Omental fat pad (tissue), 4 donors: Measurements from ENCODE around the gene PTPRC. TPM values are rescaled to one million over a fixed set of nuclear protein-coding genes. Genes with fewer than 3 reads are reported as not detected.

ENCODE experiments used
- ATAC-seq: fragments of 150-250 bp; one replicate; pipeline ENCODE4 v1.9.1; 2016; ENCODE audit warnings: mild to moderate bottlenecking, moderate library complexity; ENCODE audit not compliant: low FRiP score
- DNase-seq: peaks from one replicate; pipeline ENCODE4 v3.0.0-alpha.2; 2019; ENCODE audit warnings: low spot score
- total RNA-seq, 4 donors: library from RNA; depleted of rRNA; stranded (reverse); fragments of >200 nt; gene quantifications; one replicate each; pipeline ENCODE4 v1.1.0, GENCODE V29; 2016
- TF ChIP-seq, protein P1 (sequence below), 3 donors: fragments of 450-650 bp; IDR thresholded peaks; one replicate each; pipeline ENCODE4 v1.5.1; 2016 to 2017; ENCODE audit warnings: antibody characterized with exemption in 3 of 3, mild to moderate bottlenecking in 3 of 3, moderate library complexity in 2 of 3

PTPRC gene
- total RNA-seq, 4 donors from 2014 or later, result 36.5 to 127 (median 67.1) TPM

DNA sequence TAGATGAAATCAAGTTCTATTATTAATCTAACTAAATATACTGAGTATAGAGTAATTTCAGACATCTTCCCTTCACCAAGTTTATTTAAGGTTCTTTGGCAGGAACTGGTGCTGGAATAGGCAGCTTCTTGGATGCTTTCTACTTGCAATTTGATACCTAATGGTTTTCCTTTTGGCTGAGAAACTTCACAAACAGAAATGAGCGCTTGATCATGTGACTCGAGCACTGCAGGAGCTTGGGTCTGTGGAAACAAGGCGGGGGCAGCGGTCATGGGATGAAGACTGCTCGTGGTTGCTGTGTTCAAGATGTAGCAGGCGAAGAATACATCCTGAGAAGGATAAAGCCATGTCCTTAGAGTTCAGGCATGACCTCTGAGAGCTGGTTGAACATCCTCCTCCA lies 136.8 kb downstream of the PTPRC start:
- DNase-seq (no peak), ATAC-seq (no peak)
- TF ChIP-seq, protein P1, sequence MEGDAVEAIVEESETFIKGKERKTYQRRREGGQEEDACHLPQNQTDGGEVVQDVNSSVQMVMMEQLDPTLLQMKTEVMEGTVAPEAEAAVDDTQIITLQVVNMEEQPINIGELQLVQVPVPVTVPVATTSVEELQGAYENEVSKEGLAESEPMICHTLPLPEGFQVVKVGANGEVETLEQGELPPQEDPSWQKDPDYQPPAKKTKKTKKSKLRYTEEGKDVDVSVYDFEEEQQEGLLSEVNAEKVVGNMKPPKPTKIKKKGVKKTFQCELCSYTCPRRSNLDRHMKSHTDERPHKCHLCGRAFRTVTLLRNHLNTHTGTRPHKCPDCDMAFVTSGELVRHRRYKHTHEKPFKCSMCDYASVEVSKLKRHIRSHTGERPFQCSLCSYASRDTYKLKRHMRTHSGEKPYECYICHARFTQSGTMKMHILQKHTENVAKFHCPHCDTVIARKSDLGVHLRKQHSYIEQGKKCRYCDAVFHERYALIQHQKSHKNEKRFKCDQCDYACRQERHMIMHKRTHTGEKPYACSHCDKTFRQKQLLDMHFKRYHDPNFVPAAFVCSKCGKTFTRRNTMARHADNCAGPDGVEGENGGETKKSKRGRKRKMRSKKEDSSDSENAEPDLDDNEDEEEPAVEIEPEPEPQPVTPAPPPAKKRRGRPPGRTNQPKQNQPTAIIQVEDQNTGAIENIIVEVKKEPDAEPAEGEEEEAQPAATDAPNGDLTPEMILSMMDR (IDR thresholded peaks at IDR 0.05), result no peak

- ATAC-seq (peak; percentile 46), DNase-seq (no peak)
- TF ChIP-seq, protein P1 (IDR thresholded peaks at IDR 0.05), result no peak
Observed at GRCh38 chr1:198776602-198777029, 137.8 kb downstream of the PTPRC start.

DNA sequence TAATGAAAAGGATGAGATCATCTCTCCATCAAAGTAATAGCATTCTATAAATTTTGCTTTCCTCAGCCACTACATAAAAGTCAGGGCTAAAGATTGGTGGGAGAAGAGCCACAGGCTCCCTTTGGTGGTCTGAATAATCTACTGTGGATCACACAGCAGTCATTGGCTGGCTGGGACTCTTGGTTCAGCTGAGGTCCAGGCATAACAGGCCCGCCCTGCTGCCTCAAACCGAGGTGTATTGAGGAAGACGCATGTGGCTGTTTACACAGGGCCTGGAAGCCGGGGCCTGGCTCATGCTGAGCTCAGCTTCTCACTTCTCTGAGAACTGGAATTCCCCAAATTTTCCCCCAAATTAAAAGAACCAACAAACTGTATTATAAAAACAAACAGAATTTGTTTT lies 139.2 kb downstream of the PTPRC start:
- no peak for ATAC-seq
- TF ChIP-seq, protein P1 (IDR thresholded peaks at IDR 0.05), result no peak
- no peak for DNase-seq

- no peak for DNase-seq
- TF ChIP-seq, protein P1 (IDR thresholded peaks at IDR 0.05), result no peak
Observed at GRCh38 chr1:198780376-198780775, 141.5 kb downstream of the PTPRC start.

DNA sequence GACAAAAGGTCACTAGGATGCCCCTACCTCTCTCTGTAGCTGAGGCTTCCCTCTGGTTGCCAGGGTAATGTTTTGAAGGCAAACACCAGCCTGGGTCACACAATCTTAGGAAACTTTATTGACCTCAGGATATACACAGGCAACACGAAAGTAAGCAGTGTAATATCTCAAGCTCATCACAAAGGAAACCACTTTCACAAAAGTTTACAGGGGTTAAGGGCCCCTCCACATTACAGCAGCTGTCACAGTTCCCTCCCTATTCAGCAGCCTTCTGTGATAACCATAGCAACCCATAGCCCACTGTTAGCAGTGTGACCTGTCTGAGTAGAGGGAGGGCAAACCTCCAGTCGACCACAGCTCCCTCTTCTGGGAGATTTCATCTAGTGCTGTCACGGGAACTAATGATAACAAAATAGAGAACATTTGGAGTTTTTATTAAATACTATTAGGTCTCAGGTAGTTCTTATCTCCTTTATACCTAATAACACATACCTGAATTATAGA lies 149.8 kb downstream of the PTPRC start:
- TF ChIP-seq, protein P1 (IDR thresholded peaks at IDR 0.05), result no peak
- ATAC-seq, result no peak
- no peak for DNase-seq

More at GRCh38 chr1:198780376-198780775, 141.5 kb downstream of the PTPRC start:
- ATAC-seq, result no peak

DNA sequence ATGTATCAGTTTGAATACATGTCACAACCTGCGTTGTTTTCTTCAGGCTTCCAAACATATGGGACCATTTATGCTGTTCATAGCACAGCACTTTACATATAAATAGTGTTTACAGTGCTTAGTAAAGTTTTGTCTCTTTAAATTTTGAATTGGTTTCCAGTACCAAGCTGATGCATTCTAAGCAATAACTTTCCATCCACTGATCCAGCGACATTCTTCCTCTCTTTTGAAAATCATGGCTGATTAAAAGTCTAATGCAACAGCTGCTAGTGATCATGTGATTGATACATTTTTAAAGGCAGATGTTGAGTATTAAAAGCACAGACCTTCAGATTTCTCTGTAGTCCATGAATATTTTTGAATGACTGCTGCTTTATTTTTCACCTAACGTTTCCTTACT lies 154.9 kb downstream of the PTPRC start:
- DNase-seq, result no peak
- TF ChIP-seq, protein P1 (IDR thresholded peaks at IDR 0.05), result no peak
- no peak for ATAC-seq

DNA sequence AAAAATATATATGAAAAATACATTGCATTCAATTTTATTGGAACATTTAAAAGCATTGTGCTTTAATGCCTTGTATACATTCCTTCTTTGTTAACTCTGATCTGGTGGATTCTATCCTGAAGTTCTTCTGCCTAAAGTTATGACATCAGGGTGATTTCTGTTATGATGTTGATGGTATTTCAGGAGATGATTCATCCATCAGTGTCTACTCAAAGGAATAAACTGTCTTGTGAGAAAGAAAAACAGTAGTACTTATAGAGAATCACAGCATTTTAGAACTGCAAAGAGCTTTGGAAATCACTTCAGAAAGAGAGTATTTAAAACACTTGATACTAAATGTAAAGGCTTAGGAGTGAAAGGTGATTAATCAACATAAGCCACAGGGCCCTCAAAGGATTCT lies 155.7 kb downstream of the PTPRC start:
- no peak for ATAC-seq
- TF ChIP-seq, protein P1 (IDR thresholded peaks at IDR 0.05), result no peak

More for the DNA sequence above, 155.7 kb downstream of the PTPRC start:
- DNase-seq, result no peak
